Fibroblast of skin of abdomen (primary cell): ENCODE data around the gene TMEM72.

Experiments
- DNase-seq: peaks from one replicate; pipeline ENCODE4 v3.0.0-alpha.2; 2013

Gene TMEM72

DNA sequence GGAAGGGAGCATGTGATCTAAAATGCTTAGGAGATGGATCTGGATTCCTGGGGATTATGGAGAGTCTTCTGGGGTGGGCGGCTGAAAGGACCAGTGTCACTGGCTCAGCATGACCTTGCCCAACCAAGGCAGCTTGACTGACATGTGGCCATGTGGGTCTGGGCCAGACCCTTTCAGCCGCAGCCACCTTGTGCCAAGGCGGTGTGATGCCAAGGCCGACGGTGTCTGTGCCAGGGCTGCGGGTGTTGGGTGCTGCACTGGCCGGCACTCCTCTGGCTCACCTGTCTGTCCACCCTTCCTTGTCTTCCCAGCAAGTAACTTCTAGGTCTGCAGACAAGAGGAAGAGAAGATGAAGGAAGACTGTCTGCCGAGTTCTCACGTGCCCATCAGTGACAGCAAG lies 58.7 kb downstream of the TMEM72 start:
- DNase-seq = no peak

DNA sequence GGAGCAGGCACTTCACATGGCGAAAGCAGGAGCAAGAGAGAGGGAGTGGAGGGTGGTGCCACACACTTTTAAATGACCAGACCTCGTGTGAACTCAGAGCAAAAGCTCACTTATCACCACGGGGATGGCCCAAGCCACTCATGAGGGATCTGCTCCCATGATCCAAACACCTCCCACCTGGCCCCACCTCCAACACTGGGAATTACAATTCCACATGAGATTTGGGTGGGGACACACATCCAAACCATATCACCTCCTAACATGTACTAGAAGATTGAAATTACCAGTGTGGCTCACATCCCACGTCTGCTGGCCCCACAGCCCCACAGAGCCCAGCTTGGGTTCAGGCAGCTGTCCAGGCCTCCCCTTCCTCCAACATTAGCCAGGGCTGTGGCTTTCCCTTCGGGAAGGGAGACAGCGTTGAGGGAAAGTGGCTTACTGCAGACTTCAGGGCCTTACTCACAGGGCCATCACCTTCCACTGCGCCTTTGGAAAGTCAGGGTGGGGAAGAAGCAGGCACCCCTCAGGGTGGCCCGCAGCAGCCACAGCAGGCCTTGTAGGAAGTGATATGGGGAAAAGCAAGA lies 59.8 kb downstream of the TMEM72 start:
- no peak for DNase-seq

DNA sequence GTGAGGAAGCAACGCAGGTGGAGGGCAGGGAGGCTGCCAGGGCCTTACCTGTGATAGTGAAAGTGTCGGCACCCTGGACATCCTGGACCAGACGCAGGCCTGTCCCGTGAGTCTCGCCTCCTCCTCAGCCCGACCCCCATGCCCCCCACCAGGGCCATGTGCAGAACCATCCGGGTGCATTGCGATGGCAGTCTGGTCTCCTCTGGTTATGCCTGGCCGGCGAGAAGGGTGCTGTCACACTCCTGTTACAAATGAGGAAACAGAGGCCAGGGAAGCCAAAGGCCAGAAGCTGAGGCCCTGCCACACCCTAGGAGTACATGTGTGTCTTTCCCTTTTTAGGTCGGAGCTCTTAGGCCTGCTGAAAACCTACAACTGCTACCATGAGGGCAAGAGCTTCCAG lies 60.3 kb downstream of the TMEM72 start:
- DNase-seq = no peak

DNA sequence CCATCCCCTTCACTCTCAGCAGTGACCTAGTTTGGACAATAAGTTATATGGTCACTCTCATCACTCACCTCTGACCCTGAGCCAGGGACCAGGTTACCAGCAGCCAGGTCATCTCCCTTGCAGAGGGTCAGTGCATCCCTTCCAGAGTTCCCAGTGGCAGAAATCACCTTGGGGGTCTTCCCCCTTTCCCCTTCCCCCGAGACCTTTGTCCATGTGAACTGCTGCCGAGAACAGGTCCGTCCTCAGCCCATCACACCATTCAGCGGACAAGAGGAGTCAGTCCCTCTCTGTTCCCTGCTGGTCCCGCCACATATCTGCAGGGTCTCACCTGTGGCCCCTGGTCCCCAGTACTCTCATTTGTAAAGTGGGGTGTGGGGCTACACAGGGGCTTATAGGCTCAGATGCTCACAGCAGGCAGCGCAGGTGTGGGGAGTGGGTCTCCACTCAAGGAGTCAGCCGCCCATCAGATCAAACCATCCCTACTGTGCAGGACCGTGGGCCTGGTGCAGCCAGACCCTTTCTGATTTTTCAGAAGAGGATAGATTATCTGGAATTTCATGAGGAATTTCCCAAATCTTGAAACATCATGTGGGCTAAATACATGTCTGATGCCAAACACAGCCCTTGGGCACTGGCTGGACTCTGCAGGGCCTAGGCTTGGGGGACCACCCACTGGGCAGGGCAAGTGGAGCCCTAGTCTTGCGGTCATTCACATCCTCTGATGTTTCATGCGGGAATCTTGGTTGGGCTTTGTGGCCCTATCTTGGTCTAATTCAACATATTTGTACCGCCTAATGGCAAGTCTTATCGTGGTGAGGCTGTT lies 61.0 kb downstream of the TMEM72 start:
- no peak for DNase-seq

DNA sequence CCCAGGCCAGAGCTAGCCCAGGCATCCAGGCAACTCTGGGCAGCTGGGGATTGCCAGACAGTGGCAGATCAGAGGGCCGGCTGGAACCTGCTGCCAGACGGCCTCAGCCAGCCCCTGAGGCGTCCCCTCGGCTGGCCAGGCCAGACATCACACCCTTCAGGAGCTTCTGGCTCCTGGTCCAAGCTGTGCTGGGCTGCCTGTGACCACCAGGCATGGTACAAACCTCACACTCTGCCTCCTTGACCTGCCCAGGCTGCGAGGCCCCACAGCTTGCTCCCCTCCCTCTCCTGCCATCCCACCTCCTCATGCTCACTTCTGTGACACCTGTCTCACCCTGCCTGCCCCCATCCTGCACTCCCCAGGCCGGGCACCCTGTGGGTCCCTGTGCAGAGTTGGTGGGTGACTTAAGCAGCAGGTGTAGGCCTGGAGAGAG lies 61.8 kb downstream of the TMEM72 start:
- DNase-seq = no peak

DNA sequence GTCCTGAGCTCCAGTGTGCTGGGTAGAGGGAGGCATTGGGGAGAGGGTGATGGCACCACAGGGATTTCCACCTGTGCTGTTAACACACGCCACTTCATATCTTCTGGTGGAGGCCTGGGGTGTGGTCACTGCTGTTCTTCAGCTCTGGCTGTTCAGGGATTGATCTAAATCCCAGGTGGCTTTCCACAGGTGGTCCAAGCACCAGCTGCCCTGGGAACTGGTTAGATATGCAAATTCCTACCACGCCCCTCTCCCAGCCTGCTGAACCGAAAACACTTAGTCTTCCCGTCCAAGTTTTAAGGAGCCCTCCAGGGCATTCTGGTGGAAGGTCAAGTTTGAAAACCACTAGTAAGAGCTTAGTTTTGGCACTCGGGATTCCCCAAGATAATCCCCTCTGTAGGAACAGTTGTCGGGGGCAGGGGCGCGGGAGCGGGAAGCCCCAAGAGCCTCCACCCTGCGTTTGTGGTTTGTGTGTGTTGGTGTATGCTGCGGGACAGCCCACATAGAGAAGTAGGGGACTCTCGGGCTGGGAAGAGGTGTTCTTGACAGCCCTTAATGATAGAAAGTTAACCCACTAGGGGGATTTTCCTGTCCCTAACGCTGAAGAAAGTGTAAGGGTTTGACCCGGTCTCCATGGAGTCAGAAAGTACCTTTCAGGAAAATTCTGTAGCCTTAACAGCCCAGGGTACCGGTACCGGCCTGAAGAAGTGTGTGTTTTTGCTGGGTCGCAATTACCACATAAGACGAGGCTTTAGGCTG lies 62.4 kb downstream of the TMEM72 start:
- no peak for DNase-seq

DNA sequence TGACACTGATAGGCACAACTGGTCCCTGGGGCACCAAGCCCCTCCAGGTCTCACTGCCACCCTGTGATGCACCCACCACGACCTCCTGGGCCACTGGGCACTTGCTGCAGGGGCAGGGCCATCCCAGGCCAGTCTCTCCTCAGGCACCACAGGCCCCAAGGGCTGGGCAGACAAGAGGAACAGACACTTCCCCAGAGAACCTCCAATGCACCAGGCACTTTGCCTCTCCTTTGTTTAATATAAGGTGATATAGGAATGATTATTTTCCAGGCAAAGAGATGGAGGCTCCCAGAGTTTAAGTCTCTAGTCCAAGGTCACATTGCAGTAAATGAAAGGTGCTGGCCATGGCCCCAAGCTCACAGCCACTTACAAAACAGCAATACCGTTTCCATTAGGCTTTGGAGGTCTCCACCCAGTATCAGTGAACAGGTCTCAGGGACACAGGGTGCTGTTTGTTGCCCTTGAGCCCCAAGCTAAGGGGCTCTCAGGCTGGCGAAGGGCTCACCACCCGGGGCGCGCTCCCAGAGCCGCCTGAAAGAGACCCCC lies 63.0 kb downstream of the TMEM72 start:
- DNase-seq = no peak

DNA sequence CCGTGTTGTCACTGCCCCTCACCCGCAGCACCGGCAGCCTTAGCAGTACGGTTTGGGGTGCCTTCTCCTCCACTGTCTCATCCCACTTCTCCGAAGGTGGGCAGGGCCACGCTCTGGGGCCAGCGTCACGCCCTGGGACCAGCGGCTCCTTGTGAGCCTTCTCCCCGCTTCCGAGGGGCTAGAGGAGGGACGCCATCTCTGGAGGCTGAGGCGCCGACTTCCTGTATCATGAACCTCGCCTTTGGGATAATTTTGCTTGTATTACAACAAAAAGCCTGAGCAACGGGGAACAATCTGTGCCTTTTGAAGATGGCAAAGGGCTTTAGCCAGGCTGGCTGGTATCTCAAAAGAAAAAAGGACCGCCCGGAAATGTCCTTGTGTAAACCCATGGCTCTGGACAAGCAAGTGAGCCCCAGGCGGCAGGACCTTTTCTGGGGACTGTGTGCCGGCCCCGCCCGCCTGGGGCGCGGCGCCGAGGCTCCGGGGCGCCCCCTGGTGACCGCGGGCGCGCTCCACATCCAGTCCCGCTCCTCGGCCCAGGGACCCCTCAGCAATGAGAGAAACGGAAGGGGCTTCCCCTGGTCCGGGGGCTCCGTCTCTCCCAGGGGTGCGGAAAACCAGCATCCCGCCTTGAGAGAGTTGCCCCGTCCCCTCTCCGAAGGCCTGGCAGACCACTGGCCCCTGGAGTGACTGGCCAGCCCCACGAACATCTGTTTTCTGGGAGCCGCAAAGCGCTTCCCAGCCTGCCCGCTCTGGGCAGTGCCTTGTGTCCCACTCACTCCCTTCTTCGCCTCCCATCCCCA lies 63.7 kb downstream of the TMEM72 start:
- DNase-seq = peak; percentile 61

DNA sequence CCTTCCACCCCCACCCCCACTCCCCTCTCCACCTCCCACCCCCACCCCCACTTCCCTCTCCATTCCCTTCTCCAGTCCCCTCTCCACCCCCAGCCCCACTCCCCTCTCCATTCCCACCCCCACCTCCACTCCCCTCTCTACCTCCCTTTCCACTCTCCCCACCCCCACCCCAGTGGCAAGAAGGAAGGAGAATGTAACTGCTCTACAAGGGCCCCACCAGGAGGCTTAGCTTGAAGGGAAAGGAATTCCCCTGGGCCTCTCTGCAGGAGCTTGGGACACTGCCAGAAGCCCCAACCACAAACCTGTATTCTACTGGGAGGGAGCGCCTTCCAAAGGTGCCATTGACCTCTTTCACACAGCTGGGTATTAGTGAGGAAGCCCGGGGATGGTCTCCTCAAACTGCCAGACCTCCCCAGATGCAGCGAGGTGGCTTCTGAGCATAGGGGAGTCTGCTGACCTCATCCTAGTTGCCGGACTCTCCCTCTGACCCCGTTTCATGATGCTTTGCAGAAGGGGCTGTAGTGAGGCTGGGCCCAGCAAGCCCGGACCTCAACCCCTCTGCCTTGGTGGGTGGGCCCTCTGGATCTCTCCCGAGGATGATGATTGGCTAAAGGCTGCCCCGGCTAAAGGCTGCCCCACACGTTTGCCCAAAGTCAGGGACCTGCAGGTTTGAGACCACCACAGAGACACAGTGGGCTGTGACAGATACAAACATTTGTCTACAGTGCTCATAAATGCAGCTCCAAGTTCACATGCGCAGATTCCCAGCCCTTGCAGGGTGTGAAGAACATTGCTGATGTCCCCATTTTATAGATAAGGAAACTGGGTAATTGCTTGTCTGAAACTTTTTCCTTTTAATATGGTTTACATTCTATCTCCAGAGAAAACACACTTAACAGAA lies 64.5 kb downstream of the TMEM72 start:
- DNase-seq = peak; percentile 73

DNA sequence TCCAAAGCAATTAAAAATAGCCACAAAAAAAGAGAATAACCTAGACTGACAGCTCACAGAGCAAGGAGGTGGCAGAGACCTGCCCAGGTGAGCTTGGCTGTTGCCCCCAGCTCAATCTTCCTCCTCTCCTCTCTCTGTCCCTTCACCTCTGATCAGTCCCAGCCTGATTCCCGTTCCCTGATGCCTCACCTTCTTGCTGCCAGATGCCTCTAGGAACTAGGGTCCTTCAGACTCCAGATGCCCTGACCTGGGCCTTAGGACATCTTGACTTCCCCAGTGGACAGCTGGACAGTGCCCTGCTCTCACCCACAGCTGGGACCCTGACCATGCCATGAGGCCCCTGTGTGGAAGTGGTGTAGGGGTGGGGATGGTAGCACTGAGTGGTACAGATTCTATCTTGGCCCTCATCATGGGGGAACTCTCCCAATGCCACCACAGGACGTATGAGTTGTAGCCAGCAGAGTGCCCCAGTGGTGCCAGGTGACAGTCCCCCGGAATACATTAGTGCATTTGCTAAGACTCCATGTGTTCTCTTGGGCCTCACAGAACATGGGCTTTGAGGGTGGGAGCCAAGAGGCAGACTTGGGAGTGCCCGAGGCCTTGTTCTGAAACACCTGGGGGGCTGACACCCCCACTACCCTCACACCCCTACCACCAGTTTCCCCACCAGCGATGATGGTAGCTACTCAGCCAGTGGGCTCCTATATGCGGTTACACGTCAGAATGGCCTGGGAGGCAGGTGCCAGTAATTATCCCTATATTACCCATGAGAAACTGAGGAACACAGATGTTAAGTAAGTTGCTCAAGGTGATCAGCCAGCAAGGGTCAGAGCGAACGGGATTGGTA lies 65.4 kb downstream of the TMEM72 start:
- DNase-seq = no peak

DNA sequence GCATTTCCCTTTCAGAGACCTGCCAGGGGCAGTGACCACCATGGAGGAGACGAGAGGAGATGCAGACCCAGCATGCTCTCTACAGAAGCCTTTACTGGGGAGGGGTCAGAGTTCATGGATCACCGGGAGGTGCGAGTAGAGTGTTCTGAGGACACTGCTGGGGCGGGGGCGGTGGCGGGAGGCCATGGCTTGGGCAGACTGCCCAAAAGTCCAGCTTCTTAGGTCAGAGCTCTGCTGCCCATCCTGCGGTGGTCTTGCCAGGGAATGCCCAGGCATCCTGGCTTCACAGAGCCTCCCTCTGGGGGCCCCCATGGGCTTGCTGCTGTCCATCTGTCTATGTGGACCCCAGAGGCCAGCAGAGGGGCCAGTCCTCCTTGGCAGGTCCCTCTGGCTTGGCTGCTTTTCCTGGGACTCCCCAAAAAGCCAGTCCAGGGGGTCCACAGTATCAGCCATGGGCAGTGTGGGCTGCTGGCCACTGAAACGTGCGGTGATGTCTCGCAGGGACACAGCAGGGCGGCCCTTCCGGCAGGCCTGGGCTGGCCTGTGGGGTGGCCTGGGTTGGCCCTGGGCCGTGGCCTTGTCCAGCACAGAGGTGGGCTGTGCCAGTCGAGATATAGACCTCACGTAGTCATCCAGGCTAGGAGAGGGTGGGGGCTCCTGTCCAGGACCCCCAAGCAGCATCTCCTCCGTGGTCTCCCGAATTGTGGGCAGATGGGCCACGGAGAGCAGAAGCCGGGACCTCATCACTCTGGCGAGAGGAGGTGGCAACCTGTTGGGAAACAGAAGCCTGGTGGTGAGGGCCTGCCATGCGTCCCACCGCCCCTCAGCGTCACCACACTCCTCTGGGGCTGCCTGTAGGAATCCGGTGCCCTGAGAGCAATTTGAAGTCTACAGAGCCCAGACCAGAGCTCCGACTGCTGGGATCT lies 66.4 kb downstream of the TMEM72 start:
- no peak for DNase-seq

DNA sequence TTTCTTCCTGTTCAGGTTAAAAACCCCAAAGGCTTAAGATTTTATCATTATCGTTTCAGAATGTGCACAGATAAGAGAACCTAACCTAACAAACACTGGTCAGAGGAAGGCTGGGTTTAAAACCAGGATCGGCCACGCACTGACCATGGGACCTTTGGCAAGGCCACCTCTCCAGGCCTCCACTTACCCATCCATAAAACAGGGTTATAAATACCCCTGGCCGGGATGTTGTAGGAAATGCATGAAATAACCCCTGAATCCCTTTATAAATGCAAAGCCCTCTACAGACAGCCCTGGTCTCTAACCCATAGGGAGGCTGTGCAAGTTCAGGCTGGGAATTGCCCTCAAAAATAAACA lies 67.1 kb downstream of the TMEM72 start:
- no peak for DNase-seq

DNA sequence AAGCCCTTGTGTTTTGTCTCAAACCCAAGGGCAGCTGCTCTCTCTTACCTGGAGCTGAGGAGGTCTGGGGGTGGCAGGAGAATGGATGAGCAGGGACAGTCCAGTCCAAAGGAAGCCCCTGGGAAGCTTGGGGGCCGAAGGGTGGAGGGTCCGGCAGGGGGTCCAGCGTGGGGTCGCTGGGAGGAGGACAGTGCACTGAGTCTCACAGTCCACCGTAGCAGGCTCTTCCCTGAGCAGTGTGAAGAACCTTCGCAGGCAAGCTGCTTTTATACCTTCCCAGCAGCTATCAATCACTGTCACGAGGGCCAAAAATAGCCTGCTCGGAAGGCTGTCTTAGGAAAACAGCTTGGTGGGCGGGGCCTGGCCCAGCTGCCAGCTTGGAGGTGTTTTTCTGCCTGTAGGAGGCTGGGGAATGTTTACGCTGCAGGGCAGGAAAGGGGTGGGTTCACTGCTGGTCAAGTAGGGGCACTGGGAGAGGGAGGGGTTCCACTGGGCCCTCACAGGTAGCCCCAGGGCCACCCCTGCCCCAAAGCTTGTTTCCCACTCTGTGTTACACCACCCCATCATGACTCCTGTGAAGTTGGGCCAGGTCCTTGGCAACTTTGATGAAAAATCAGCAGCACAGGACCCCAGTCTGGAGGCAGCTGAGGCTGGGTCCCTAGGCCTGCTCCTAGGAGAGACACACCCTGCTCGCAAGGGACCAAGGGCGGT lies 67.6 kb downstream of the TMEM72 start, which contains the start of gene DEPP1:
DEPP1 (minus strand) TSS at position 240 of the 711 bp plus-strand sequence. CDS start 779 bp downstream, outside the sequence.
- DNase-seq = peak; percentile 92

DNA sequence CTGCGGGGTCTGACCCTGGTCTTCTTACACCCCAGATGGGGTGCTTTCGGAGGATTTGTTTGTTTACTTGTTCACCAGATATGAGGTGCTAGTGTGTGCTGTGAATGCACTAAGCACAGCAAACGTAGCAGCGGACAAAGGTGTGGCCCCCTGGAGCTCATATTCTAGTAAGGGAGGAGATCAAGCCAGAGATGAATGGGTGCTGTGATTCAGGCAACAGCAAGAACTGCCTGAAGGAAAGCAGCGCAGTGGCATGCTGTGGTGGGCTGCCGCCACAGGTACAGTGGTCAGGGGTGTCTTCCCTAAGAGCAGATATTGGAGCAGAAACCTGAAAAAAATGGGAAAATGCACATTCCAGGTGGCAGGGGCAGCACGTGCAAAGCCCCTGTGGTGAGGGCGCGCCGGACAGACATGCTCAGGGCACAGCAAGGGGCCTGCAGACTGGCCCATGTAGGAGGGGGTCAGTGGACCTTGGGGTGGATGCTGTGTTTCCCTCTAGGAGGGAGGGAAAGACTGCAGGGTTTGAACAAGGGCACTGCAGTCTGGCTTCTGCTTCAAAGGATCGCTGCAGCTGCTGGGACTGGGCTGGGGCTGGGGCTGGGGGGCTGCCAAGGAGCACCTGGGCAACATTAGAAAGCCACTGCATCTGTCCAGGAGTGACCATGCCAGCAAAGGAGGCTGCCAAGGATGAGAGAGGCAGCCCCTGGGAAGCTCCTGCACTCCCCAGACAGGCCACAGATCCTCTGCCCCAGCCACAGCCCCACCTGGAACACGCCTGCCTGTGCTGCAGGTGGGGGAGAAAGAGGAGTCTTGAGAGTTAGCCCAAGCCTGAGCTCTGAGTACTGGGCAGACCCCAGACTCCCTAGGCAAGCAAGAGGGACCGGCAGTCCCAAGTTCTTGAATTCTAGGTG lies 68.4 kb downstream of the TMEM72 start:
- no peak for DNase-seq

DNA sequence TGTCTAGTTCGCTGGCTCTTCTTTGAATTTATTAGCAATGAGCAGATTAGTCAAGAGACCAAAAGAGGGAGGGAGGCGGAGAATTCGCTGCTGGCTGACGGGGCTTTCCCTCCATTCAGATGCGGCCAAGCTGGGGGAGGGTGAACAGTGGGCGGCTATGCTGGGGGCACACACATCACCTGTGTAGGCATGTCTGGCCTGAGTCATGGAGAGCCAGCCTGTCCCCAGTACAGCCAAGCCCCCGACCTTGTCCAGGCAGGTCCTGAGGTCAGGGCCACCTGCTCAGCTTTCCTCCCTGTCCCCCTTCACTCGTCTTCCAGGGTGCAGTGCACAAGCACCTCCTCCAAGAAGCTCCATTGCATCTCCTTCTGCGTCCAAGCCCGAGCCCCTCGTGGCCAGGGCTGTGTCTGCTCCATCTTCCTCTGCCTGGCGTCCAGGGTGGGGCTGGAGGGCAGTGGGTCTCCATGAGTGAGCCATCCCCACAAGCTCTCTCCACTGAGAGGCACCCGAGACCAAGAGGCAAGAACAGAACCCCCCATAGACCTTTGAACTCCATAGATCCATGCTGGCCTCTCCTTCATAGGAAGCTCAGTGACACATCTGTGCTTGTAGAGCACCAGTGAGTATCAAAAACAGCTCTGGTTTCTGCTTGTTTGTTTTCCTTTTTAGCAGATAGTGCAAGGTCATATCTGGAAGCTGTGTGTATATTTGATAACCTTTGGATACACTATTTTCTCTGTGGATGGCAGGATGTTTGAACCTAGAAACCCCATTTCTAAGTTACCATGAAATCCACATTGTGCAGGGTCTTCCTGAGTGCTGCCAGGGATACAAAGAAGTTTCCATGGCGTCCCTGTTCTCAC lies 69.4 kb downstream of the TMEM72 start:
- no peak for DNase-seq
